Epidermal melanocyte (primary cell): ENCODE measurements around the gene PLCG2.
"Not testable (repeated sequence)": the region's sequence is repeated elsewhere in the genome, so short reads cannot be mapped to it uniquely, and the experiment has no call there.

Source experiments
- DNase-seq: peaks from one replicate; pipeline ENCODE4 v3.0.0; 2011; ENCODE audit warnings: low spot score; ENCODE audit not compliant: insufficient read length

PLCG2 gene

DNA sequence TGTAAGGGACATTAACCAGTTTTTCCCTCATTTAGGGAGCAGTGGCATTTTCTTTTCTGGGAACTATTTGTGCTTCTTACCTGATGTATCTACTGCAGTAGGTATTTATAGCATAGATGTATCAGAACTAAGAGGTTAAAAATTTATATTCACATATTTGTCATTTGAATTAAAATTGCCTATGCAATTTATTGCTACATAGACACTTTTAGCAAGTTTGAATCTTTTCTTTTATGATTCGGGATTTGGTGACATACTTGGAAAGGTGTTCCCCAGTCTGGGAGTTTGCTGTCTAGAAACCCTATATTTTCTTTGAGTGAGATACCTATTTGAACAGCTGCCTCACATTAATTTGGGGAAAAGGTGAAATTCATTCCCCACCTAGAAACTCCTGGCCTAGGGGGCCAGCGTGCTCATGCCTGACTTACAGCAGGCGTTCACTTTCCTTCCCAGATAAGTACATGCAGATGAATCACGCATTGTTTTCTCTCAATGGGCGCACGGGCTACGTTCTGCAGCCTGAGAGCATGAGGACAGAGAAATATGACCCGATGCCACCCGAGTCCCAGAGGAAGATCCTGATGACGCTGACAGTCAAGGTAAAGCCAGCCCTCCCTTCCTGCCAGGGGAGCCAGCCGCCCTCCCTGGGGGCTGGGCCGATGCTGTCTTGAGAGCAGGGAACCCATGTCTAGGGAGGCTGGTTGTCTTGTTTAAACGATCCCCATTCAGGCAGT is 158.4 kb downstream of the PLCG2 start:
- no peak for DNase-seq

GRCh38 chr16:81938326-81939163 is 159.5 kb downstream of the PLCG2 start:
- DNase-seq, result no peak

- no peak for DNase-seq
Measured at GRCh38 chr16:81939164-81940056, 160.3 kb downstream of the PLCG2 start.

- peak; percentile 53 for DNase-seq
Measured at GRCh38 chr16:81940781-81941560, 161.9 kb downstream of the PLCG2 start.

DNA sequence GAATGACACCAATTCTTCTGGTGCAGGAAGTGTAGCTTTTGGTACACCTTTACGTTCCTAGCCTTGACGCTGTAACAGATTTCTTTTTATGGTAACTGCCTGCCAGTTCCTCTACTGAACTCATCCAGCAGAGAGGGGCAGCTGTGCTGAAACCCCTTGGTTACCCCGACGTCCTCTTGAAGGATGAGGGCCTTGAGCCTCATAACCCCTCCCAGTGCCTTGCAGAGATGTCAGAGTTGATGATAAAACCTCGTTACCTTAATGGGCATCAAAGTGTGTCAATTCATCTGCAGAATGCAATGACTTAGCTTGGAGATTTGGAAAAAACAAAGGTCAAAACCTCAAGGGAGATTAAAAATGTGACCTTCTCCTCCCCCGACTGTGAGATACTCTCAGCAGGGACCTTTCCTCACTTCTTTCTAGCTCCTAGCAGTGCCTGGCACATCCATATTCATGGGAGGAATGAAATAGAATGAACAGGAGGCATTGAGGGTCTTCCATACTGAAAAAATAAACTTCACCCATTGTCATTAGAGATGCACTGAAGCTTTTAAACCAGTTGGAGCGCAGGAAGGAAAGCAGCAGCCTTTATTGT is 163.0 kb downstream of the PLCG2 start:
- no peak for DNase-seq

GRCh38 chr16:81945665-81946064 is 166.6 kb downstream of the PLCG2 start:
- no peak for DNase-seq

DNA sequence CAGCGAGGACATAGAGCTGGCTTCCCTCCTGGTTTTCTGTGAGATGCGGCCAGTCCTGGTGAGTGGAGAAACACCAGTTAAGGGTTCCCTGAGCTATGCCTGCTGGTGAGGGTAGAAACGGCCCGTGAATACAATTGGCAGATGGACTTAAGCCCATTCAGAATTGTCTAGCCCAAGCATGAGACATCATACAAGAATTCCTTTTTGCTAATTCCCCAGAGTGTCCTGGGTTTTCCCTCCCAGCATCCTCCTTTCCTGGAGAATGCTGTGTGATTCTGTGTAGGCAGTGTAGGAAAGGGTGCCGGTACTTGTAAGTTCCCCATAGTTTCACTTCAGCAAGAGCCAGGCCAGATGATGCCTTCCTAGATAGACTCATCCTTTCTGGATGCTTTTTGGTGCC is 167.1 kb downstream of the PLCG2 start:
- no peak for DNase-seq

DNA sequence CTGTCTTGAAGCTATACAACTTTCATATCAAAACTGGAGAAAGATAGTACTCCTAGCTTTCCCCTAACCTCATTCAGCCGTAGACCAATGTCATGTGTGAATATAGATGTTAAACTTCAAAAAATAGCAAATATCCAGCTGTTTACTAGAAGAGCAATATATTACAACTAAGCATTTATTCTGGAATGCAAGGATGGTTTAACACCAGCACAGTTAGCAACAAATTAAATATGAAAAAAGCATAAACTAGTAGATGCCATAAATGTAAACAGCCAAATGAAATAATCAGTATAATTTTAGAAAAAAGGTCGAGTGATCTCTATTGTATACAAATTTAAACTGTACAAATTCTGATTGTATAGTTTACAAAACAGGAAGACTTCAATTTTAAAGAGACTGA is 172.5 kb downstream of the PLCG2 start:
- DNase-seq, result no peak

DNA sequence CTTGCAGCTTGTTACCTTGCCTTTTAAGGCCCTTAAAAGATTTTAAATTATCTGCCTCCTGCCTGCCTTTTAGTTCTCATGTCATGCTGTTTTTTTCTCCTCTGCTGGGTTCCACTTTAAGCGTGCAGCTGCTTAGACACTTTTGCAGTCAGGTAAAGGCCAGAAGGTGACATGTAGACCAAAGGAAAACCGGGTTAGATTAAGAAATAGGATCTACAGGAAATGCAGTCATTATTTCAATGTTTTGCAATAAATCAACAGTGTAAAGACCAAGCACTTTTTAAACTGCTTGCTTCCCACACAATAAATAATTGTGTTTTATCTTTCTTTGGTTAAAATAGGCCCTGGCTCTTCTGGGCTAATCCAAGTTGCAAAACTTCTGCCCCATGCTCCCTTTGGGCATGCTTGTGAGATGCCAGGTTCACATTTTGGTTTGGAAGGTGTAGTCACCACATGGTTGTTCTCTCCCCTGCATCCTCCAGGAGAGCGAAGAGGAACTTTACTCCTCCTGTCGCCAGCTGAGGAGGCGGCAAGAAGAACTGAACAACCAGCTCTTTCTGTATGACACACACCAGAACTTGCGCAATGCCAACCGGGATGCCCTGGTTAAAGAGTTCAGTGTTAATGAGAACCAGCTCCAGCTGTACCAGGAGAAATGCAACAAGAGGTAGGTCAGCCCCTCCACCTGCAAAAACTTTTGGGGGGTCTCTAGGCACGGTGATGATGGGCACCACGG is 177.3 kb downstream of the PLCG2 start:
- peak; percentile 35 for DNase-seq

DNA sequence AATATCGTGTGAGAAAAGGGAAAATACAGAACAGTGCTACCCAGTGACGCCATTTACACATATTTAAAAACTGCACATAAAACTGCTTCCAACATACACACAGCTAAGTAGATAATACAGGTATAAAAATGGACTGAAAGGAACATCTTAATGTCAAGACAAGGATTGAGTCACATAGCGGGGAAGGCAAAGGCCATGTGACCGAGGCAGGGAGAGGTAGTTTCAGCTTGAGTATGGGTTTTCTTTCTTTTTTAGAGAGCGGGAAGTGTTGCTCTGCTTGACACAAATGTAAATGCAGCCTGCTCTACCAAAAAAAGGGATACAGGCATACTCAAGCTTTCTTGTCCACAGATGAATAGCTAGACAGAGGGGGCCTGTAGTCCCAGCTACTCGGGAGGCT is 185.7 kb downstream of the PLCG2 start:
- DNase-seq, result no peak

- DNase-seq, result no peak
Measured at GRCh38 chr16:81967358-81967757, 188.3 kb downstream of the PLCG2 start.

GRCh38 chr16:81971853-81972252 is 192.8 kb downstream of the PLCG2 start:
- no peak for DNase-seq

- DNase-seq, result no peak
Measured at GRCh38 chr16:81973737-81974136, 194.6 kb downstream of the PLCG2 start.

- DNase-seq, result no peak
Measured at GRCh38 chr16:81975637-81976036, 196.5 kb downstream of the PLCG2 start.

DNA sequence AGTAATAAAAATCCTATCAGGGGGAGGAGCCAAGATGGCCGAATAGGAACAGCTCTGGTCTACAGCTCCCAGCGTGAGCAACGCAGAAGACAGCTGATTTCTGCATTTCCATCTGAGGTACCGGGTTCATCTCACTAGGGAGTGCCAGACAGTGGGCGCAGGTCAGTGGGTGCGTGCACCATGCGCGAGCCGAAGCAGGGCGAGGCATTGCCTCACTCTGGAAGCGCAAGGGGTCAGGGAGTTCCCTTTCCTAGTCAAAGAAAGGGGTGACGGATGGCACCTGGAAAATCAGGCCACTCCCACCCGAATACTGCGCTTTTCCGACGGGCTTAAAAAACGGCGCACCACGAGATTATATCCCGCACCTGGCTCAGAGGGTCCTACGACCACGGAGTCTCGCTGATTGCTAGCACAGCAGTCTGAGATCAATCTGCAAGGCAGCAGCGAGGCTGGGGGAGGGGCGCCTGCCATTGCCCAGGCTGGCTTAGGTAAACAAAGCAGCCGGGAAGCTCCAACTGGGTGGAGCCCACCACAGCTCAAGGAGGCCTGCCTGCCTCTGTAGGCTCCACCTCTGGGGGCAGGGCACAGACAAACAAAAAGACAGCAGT is 198.3 kb downstream of the PLCG2 start:
- not testable (repeated sequence) for DNase-seq

- no peak for DNase-seq
Measured at GRCh38 chr16:81987121-81987520, 208.0 kb downstream of the PLCG2 start.

DNA sequence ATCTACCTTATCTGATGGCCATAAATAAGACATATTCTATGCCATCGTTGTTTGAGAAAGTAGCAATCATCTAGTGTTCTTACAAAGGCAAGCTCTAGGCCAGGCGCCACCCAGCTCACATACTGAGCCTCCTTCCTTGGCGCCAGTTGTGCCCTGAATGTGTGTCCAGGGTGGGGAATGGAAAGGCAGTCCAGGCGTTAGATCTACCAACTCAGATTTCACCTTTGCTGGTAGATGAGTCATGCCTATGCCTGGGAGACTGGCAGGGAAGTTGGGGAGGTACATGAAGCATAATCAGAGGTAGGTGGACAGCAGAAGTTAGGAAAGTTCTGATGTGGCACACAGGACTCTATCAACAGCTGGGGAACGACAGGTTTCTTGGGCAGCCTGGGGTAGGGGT is 208.6 kb downstream of the PLCG2 start:
- DNase-seq, result no peak

GRCh38 chr16:81992859-81993258 is 213.8 kb downstream of the PLCG2 start:
- DNase-seq, result no peak

GRCh38 chr16:81994485-81994884 is 215.4 kb downstream of the PLCG2 start:
- no peak for DNase-seq
